ENCODE measurements around the gene ZFHX3. TPM values are rescaled to one million over a fixed set of nuclear protein-coding genes. Genes with fewer than 3 reads are reported as not detected.

Gene ZFHX3
- total RNA-seq, 2 donors from 2014 or later = 57.7 to 70.1 TPM

GRCh38 chr16:72995151-72995881 is 52.6 kb downstream of the ZFHX3 start:
- H3K36me3 ChIP-seq = no peaks in the 10 kb centered on the region
- no peak overlapping the region for H3K27ac ChIP-seq
- DNase-seq (ENCODE audit: low spot score) (no peak), ATAC-seq (ENCODE audit: insufficient number of reproducible peaks, low FRiP score, low read depth) (no peak)
- H3K4me3 ChIP-seq = no peak overlapping the region
- TF ChIP-seq CTCF (IDR thresholded peaks at IDR 0.05) = peak; percentile 47
- H3K27me3 ChIP-seq (replicated peaks; ENCODE audit: insufficient read depth) = no peaks in the 10 kb centered on the region
- H3K4me1 ChIP-seq (ENCODE audit: control insufficient read depth in 1 of 2, low read depth in 2 of 2) = peaks cover 37 to 96% of the 10 kb centered on the region in 2 donors
- H3K9me3 ChIP-seq = no peaks in the 10 kb centered on the region

GRCh38 chr16:72992142-72992601 is 55.8 kb downstream of the ZFHX3 start:
- Histone ChIP-seq H3K27ac (peak overlapping the region; percentile 83 to 91), H3K4me3 (no peak overlapping the region), H3K27me3 (replicated peaks; ENCODE audit: insufficient read depth) (no peaks in the 10 kb centered on the region), H3K4me1 (ENCODE audit: control insufficient read depth in 1 of 2, low read depth in 2 of 2) (peaks cover 40 to 94% of the 10 kb centered on the region in 2 donors), H3K36me3 (no peaks in the 10 kb centered on the region), H3K9me3 (no peaks in the 10 kb centered on the region)
- no peak for TF ChIP-seq CTCF (IDR thresholded peaks at IDR 0.05)
- no peak for DNase-seq (ENCODE audit: low spot score)
- no peak for ATAC-seq (ENCODE audit: insufficient number of reproducible peaks, low FRiP score, low read depth)

GRCh38 chr16:72991644-72992043 is 56.3 kb downstream of the ZFHX3 start:
- Histone ChIP-seq H3K4me3 (no peak overlapping the region), H3K36me3 (no peaks in the 10 kb centered on the region), H3K27me3 (replicated peaks; ENCODE audit: insufficient read depth) (no peaks in the 10 kb centered on the region), H3K4me1 (ENCODE audit: control insufficient read depth in 1 of 2, low read depth in 2 of 2) (peaks cover 41 to 94% of the 10 kb centered on the region in 2 donors), H3K9me3 (no peaks in the 10 kb centered on the region), H3K27ac (peak overlapping the region; percentile 83 to 91)
- TF ChIP-seq CTCF (IDR thresholded peaks at IDR 0.05) = no peak
- DNase-seq (ENCODE audit: low spot score) = no peak
- ATAC-seq (ENCODE audit: insufficient number of reproducible peaks, low FRiP score, low read depth) = no peak

GRCh38 chr16:72991211-72991610 is 56.7 kb downstream of the ZFHX3 start:
- DNase-seq (ENCODE audit: low spot score) (no peak), ATAC-seq (ENCODE audit: insufficient number of reproducible peaks, low FRiP score, low read depth) (no peak)
- Histone ChIP-seq H3K27ac (peak overlapping the region; percentile 83 to 91), H3K4me3 (no peak overlapping the region), H3K9me3 (no peaks in the 10 kb centered on the region), H3K27me3 (replicated peaks; ENCODE audit: insufficient read depth) (no peaks in the 10 kb centered on the region), H3K4me1 (ENCODE audit: control insufficient read depth in 1 of 2, low read depth in 2 of 2) (peaks cover 45 to 94% of the 10 kb centered on the region in 2 donors), H3K36me3 (no peaks in the 10 kb centered on the region)
- no peak for TF ChIP-seq CTCF (IDR thresholded peaks at IDR 0.05)

GRCh38 chr16:72990571-72990970 is 57.4 kb downstream of the ZFHX3 start:
- ATAC-seq (ENCODE audit: insufficient number of reproducible peaks, low FRiP score, low read depth) (no peak), DNase-seq (ENCODE audit: low spot score) (no peak)
- TF ChIP-seq CTCF (IDR thresholded peaks at IDR 0.05) = no peak
- H3K4me3 ChIP-seq = peak overlapping the region; percentile 51
- no peaks in the 10 kb centered on the region for H3K9me3 ChIP-seq
- H3K27me3 ChIP-seq (replicated peaks; ENCODE audit: insufficient read depth) = no peaks in the 10 kb centered on the region
- no peaks in the 10 kb centered on the region for H3K36me3 ChIP-seq
- peak overlapping the region; percentile 83 to 91 for H3K27ac ChIP-seq
- H3K4me1 ChIP-seq (ENCODE audit: control insufficient read depth in 1 of 2, low read depth in 2 of 2) = peaks cover 51 to 94% of the 10 kb centered on the region in 2 donors
